Esophagus (tissue), 2 donors: ENCODE results near the gene PMS2. TPM values are rescaled to one million over a fixed set of nuclear protein-coding genes. Genes with fewer than 3 reads are reported as not detected.
"Not testable (repeated sequence)": the region's sequence is repeated elsewhere in the genome, so short reads cannot be mapped to it uniquely, and the experiment has no call there.

Experiments used
- H3K27ac ChIP-seq, 2 donors: one replicate each; pipeline ENCODE4 v1.5.1; 2013; ENCODE audit warnings: low read depth in 2 of 2, mild to moderate bottlenecking in 2 of 2, inconsistent platforms in 1 of 2, low read length in 1 of 2, moderate library complexity in 1 of 2
- H3K27me3 ChIP-seq, 2 donors: one replicate each; pipeline ENCODE4 v1.6.1; 2013; ENCODE audit warnings: low read length in 2 of 2, control low read depth in 1 of 2, mild to moderate bottlenecking in 1 of 2; ENCODE audit not compliant: insufficient read depth in 2 of 2, control insufficient read depth in 1 of 2
- H3K36me3 ChIP-seq, 2 donors: one replicate each; pipeline ENCODE4 v1.6.1; 2013; ENCODE audit warnings: low read length in 1 of 2; ENCODE audit not compliant: control insufficient read depth in 2 of 2, insufficient read depth in 2 of 2
- H3K4me1 ChIP-seq, 2 donors: one replicate each; pipeline ENCODE4 v1.6.1; 2013; ENCODE audit warnings: low read length in 1 of 2; ENCODE audit not compliant: control insufficient read depth in 2 of 2, insufficient read depth in 2 of 2
- H3K4me3 ChIP-seq, 2 donors: one replicate each; pipeline ENCODE4 v1.5.1; 2013; ENCODE audit warnings: low read length in 2 of 2, mild to moderate bottlenecking in 2 of 2, low read depth in 1 of 2, moderate library complexity in 1 of 2
- H3K9me3 ChIP-seq, 2 donors: one replicate each; pipeline ENCODE4 v1.6.1; 2013; ENCODE audit warnings: mild to moderate bottlenecking in 2 of 2, low read depth in 1 of 2, low read length in 1 of 2, moderate library complexity in 1 of 2; ENCODE audit not compliant: control insufficient read depth in 2 of 2, insufficient read depth in 1 of 2
- WGBS, 2 donors: extraction: QIAGEN DNeasy Blood & Tissue Kit; methylation state at CpG; one replicate each; pipeline ENCODE4 v1.1.7; 2013; 5-methylcytosine and 5-hydroxymethylcytosine counted together
- polyA plus RNA-seq, 2 donors: library from polyadenylated mRNA; stranded (reverse); fragments of 200-250 nt; gene quantifications; one replicate each; pipeline ENCODE4 v1.2.3, GENCODE V29; 2013
- donor health status: healthy with polysubstance abuse.
- donor health status: Bipolar disorder and iron deficiency.

Gene PMS2
- polyA plus RNA-seq, 2 donors, result 3.3 to 5.6 TPM

DNA sequence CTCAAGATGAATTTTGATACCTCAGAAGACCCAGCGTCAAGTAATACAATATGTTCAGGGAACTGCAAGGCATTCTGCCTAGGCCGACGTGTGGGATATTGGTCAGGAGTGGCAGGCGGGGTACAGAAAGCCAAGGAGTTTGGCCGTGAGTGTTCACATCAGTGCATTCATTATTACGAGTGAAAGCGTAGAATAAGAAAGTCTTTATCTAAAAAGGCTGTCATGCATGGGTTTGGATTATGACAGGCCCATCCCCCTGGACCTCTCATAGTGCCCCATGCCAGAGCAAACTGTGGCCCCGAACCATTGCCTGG, 7.8 kb upstream of the PMS2 start:
- H3K27ac ChIP-seq, result peak overlapping the region in 1 of 2 donors; percentile 60
- 72 to 80% methylated on average over 8 of the region's 8 CpGs for WGBS, 2 donors
- H3K4me1 ChIP-seq, result peaks cover 0 to 8% of the 10 kb centered on the region in 2 donors

GRCh38 chr7:6015917-6016652, 7.2 kb upstream of the PMS2 start:
- no peaks in the 10 kb centered on the region for H3K27me3 ChIP-seq
- H3K4me3 ChIP-seq, result peak overlapping the region in 1 of 2 donors; percentile 28
- peaks cover 0 to 8% of the 10 kb centered on the region in 2 donors for H3K4me1 ChIP-seq
- peak overlapping the region; percentile 38 to 86 for H3K27ac ChIP-seq
- no peaks in the 10 kb centered on the region for H3K9me3 ChIP-seq
- H3K36me3 ChIP-seq, result peaks cover 0 to 7% of the 10 kb centered on the region in 2 donors
- 40 to 58% methylated on average over 8 of the region's 8 CpGs for WGBS, 2 donors

More for the DNA sequence above, 7.8 kb upstream of the PMS2 start:
- Histone ChIP-seq H3K27me3 (no peaks in the 10 kb centered on the region), H3K36me3 (peaks cover 4 to 7% of the 10 kb centered on the region in 2 donors), H3K9me3 (no peaks in the 10 kb centered on the region), H3K4me3 (no peak overlapping the region)

- Histone ChIP-seq H3K4me1 (peaks cover 0 to 6% of the 10 kb centered on the region in 2 donors), H3K9me3 (no peaks in the 10 kb centered on the region), H3K27ac (peak overlapping the region; percentile 74 to 82)
These were observed 3.7 kb upstream of the PMS2 start for GRCh38 chr7:6012355-6013104.

GRCh38 chr7:6011541-6011940, 2.7 kb upstream of the PMS2 start:
- Histone ChIP-seq H3K27me3 (no peaks in the 10 kb centered on the region), H3K36me3 (no peaks in the 10 kb centered on the region), H3K4me3 (no peak overlapping the region), H3K4me1 (peaks cover 0 to 4% of the 10 kb centered on the region in 2 donors), H3K27ac (no peak overlapping the region), H3K9me3 (no peaks in the 10 kb centered on the region)
- WGBS, 2 donors, result 67 to 68% methylated on average over 2 of the region's 2 CpGs

More at GRCh38 chr7:6012355-6013104, 3.7 kb upstream of the PMS2 start:
- Histone ChIP-seq H3K36me3 (peaks cover 0 to 1% of the 10 kb centered on the region in 2 donors), H3K27me3 (no peaks in the 10 kb centered on the region), H3K4me3 (no peak overlapping the region)
- WGBS, 2 donors, result 61 to 64% methylated on average over 14 of the region's 14 CpGs

DNA sequence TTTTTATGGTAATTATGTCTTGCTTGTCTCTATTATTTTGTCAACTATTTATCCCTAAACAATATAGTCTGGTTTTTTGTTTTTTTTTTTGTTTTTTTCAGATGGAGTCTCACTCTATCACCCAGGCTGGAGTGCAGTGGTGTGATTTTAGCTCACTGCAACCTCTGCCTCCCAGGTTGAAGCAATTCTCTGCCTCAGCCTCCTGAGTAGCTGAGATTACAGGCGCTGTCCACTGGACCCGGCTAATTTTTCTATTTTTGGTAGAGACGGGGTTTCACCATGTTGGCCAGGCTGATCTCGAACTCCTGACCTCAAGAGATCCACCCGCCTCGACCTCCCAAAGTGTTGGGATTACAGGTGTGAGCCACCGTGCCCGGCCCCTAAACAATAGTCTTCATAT, 1.5 kb upstream of the PMS2 start:
- not testable (repeated sequence) for H3K36me3 ChIP-seq

GRCh38 chr7:6007835-6008590, 836 bp downstream of the PMS2 start:
- WGBS, 2 donors, result 35 to 42% methylated on average over 27 of the region's 27 CpGs
- not testable (repeated sequence) for H3K27me3 ChIP-seq, H3K9me3 ChIP-seq, H3K36me3 ChIP-seq, H3K4me1 ChIP-seq
- Histone ChIP-seq H3K4me3 (peak overlapping the region; percentile 37 to 72), H3K27ac (peak overlapping the region; percentile 52 to 91)

More for the DNA sequence above, 1.5 kb upstream of the PMS2 start:
- peak overlapping the region in 1 of 2 donors; percentile 22 for H3K27ac ChIP-seq
- not testable (repeated sequence) for H3K9me3 ChIP-seq, H3K4me1 ChIP-seq, H3K27me3 ChIP-seq, H3K4me3 ChIP-seq
- WGBS, 2 donors, result 79 to 92% methylated on average over 8 of the region's 8 CpGs

DNA sequence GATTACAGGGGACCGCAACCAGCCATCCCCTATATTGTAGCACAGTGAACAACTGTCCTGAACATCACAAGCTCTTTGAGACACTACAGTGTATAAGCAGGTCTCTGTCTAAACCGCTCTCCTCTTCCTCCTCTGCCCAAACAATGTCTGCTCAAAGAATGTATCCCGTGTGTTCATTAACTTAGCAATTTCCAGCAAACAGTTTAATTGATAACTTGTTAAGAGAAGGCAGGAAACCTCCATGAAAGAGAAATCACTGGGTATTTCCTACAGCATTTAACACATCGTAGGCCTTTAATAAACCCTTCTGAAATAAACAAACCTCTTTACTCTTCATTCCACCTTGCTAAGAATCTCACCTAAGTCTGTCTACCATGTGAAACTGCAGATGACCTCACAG, 1.5 kb downstream of the PMS2 start:
- Histone ChIP-seq H3K9me3 (no peaks in the 10 kb centered on the region), H3K27ac (no peak overlapping the region), H3K4me3 (no peak overlapping the region), H3K4me1 (no peaks in the 10 kb centered on the region), H3K36me3 (peaks cover 0 to under 1% of the 10 kb centered on the region in 2 donors), H3K27me3 (no peaks in the 10 kb centered on the region)
- 58 to 83% methylated on average over 4 of the region's 4 CpGs for whole genome bisulfite sequencing, 2 donors

- Histone ChIP-seq H3K4me1 (no peaks in the 10 kb centered on the region), H3K27ac (no peak overlapping the region), H3K4me3 (no peak overlapping the region), H3K27me3 (no peaks in the 10 kb centered on the region), H3K36me3 (peaks cover 0 to under 1% of the 10 kb centered on the region in 2 donors), H3K9me3 (no peaks in the 10 kb centered on the region)
- 53 to 59% methylated on average over 10 of the region's 10 CpGs for WGBS, 2 donors
These were observed 11.5 kb downstream of the PMS2 start for GRCh38 chr7:5997210-5997808.

GRCh38 chr7:5987061-5987460, 21.8 kb downstream of the PMS2 start:
- 92 to 93% methylated on average over 15 of the region's 15 CpGs for WGBS, 2 donors
- H3K36me3 ChIP-seq, H3K4me1 ChIP-seq: not testable (repeated sequence)

More at GRCh38 chr7:5987061-5987460, 21.8 kb downstream of the PMS2 start:
- not testable (repeated sequence) for H3K9me3 ChIP-seq, H3K27ac ChIP-seq, H3K27me3 ChIP-seq, H3K4me3 ChIP-seq
